Myocyte (in vitro differentiated cells): ENCODE measurements around the gene PRR20A. TPM values are rescaled to one million over a fixed set of nuclear protein-coding genes. Genes with fewer than 3 reads are reported as not detected.
"Not testable (repeated sequence)": the region's sequence is repeated elsewhere in the genome, so short reads cannot be mapped to it uniquely, and the experiment has no call there.

Experiments
- DNase-seq: peaks from one replicate; pipeline ENCODE4 v3.0.0-alpha.2; 2012; ENCODE audit warnings: low read depth
- polyA plus RNA-seq: library from polyadenylated mRNA; unstranded; fragments of >200 nt; gene quantifications from one replicate; pipeline ENCODE4 v1.2.1, GENCODE V29; 2012; ENCODE audit warnings: missing spikeins
- total RNA-seq: library from RNA; depleted of rRNA; stranded (reverse); fragments of >200 nt; gene quantifications from 2 replicates; pipeline ENCODE4 v1.2.3, GENCODE V29; 2014

The PRR20A gene
- not detected in 2 replicates for total RNA-seq
- polyA plus RNA-seq: not detected

DNA sequence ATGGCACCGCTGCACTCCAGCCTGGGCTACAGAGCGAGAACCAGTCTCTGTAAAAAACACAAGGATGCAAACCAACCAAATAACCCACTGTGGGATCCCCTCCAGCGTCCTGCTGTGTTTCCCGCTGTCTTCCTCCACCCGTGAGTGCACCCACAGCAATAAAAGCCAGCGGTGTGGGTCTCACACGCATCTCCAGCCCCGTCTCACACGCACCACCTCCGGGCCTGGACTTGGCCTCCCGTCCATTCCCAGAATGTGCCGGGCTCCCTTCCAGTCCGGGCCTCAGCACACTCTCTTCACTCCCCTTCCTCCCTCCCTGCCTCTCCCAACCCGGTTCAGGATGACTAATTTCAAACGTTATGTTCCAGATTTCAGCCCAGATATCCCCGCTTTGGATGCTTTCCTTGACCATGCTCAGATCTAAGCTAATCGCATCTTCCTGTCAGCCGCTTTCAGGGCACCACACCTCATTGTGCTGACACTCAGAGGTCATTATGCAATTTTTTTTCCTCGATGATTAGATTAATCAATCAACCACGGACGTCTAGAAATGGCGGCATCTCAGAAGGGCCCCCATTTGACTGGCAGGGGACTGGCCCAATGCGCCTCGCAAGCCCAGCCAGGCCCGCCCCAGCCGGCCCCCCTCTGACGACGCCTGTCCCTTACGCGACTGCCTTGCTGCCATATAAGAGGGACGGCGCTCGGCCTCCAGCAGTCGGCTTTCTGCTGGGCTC lies at the start of gene PRR20A:
Gene PRR20A, plus strand, starts transcription at position 684 of the 734 bp plus-strand sequence. CDS start 387 bp downstream, outside the sequence.
- DNase-seq: not testable (repeated sequence)

DNA sequence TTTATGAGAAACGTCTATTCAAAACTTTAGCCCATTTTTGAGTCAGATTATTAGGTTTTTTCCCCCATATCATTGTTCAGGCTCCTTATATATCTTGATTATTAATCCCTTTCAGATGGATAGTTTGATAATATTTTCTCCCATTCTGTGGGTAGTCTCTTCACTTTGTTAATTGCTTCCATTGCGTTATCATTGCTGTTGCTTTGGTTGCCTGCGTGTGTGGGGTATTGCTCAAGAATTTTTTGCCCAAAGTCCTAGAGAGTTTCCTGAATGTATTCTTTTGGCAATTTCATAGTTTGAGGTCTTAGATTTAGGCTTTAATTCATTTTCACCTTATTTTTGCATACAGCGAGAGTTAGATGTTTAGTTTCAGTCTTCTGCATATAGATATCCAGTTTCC lies 25.8 kb upstream of the PRR20A start:
- DNase-seq: no peak

DNA sequence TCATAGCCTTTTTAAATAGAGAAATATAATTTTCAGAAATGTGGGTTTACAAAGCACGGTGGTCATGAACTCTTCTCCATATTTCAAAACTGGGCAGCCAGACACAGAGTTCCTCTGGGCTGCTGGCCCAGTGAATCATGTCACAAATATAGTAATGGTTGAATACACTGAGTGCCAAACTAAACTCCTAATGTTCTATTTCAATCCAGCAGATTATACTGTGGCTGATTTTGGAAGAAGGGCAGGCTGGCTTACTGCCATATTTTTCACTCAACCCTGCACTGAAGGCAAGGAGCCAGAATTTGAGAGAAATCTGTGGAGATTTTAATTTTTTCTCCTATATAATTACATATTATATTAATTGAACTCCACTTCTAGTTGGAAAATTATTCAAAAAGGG lies 17.0 kb upstream of the PRR20A start:
- peak; percentile 64 for DNase-seq

DNA sequence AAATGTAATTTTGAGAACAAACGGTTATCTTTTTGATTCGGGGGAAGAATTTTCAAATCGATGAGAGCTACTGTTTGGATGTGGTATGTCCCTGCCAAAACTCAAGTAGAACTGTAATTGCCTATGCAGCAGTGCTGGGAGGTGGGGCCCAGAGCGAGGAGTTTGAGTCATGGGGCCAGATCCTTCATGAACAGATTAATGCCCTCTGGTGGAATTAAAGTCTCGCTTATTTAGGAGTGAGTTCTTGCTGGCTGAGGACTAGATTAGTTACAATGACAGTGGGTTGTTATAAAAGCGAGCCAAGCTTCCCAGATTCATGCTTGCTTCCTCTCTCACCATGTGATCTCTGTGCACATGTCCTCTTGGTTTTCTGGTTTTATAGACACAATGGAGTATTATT lies 11.8 kb upstream of the PRR20A start:
- DNase-seq: no peak

DNA sequence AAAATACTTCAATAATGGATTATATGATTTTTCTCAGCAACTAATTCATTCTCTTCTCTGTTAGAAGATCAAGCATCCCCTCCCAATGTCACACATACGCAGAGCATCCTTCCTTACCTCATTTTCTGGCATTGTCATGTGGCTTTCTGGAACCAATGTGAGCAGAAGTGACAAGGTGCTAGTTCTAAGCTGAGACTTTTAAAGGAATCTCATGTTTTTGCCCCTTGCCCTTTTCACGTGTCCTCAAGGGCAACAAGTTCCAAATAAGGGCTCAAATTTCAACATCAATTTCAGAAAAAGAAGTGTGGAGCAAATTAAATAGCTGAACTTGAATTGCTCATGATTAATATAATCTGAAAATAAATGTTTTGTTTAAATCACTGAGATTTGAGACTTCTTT lies 4.6 kb upstream of the PRR20A start:
- DNase-seq: no peak

DNA sequence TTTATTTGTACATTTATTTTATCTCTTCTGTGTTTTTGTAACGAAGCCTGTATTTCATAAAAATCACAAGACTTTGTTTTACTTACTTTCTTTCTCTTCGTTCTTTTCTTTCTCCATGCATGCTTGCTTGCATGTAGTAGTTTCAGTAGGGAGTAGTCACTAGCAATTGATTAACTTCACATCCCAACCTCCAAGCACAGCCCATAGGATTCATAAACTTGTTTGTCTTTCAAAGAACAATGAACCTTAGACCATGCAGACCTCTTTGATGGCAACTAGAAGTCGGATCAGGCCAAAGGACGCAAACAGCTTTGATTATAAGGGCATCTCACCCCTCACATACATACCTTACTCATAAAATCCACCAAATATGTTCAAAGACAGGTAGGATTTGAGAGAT lies 3.1 kb upstream of the PRR20A start:
- DNase-seq: no peak

DNA sequence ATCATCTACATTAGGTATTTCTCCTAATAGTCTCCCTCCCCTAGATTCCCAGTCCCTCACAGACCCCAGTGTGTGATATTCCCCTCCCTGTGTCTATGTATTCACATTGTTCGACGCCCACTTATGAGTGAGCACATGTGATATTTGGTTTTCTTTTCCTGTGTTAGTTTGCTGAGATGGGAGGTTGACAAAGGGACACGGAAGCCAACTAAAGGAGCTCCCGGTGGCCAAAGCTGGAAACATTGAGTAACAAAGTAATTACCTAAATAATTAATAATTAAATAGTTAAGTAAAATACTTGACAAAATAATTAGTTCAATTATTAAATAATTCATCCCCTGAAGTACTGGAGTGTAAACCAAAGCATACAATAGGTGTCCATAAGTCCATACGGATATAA lies 1.7 kb upstream of the PRR20A start:
- no peak for DNase-seq

DNA sequence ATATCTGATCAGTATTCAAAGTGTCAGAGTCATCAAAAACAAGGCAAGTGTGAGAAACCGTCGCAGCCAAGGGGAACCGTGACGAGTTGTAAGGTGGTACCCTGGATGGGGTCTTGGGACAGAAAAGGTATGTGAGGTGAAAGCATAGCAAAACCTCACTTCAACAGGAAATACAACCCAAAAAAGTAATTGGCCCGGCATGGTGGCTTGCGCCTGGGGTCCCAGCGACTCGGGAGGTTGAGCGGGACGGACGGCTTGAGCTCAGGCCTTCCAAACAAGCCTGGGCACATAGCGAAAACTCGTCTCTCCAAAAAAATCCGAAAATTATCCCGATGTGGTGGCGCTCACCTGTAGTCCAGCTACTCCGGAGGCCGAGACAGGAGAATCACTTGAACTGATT lies 937 bp upstream of the PRR20A start:
- DNase-seq: not testable (repeated sequence)

DNA sequence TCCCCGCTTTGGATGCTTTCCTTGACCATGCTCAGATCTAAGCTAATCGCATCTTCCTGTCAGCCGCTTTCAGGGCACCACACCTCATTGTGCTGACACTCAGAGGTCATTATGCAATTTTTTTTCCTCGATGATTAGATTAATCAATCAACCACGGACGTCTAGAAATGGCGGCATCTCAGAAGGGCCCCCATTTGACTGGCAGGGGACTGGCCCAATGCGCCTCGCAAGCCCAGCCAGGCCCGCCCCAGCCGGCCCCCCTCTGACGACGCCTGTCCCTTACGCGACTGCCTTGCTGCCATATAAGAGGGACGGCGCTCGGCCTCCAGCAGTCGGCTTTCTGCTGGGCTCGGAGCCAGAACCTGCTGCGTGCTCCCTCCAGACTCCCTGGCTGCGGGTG lies 6.5 kb downstream of the PRR20A start, which contains the start of gene PRR20B:
Gene PRR20B, plus strand, starts transcription at position 301 of the 400 bp plus-strand sequence. CDS start 387 bp downstream, outside the sequence.
- not testable (repeated sequence) for DNase-seq

DNA sequence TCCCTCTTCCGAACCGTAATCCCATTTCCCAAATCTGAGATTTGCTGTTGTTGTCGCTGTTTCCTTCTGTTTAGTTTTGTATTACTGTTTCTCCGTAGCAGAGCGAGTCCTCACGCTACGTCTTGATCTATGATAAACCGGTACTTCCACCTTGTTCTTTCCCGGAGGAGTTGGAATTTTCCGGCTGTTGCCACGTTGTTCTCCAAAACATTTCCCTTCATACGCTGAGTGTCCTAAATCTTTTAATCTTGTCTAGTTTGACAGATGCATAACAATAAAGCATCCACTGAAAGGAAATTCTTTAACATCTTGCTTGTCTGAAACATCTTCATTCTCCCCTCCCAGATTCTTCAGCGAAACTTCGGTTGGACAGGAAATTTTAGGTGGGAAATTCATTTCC lies 7.4 kb downstream of the PRR20A start:
- not testable (repeated sequence) for DNase-seq

DNA sequence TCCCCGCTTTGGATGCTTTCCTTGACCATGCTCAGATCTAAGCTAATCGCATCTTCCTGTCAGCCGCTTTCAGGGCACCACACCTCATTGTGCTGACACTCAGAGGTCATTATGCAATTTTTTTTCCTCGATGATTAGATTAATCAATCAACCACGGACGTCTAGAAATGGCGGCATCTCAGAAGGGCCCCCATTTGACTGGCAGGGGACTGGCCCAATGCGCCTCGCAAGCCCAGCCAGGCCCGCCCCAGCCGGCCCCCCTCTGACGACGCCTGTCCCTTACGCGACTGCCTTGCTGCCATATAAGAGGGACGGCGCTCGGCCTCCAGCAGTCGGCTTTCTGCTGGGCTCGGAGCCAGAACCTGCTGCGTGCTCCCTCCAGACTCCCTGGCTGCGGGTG lies 13.0 kb downstream of the PRR20A start, which contains the start of gene PRR20C:
Gene PRR20C, plus strand, starts transcription at position 301 of the 400 bp plus-strand sequence. CDS start 387 bp downstream, outside the sequence.
- not testable (repeated sequence) for DNase-seq

DNA sequence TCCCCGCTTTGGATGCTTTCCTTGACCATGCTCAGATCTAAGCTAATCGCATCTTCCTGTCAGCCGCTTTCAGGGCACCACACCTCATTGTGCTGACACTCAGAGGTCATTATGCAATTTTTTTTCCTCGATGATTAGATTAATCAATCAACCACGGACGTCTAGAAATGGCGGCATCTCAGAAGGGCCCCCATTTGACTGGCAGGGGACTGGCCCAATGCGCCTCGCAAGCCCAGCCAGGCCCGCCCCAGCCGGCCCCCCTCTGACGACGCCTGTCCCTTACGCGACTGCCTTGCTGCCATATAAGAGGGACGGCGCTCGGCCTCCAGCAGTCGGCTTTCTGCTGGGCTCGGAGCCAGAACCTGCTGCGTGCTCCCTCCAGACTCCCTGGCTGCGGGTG lies 19.6 kb downstream of the PRR20A start, which contains the start of gene PRR20D:
Gene PRR20D, plus strand, starts transcription at position 301 of the 400 bp plus-strand sequence. CDS start 387 bp downstream, outside the sequence.
- not testable (repeated sequence) for DNase-seq

DNA sequence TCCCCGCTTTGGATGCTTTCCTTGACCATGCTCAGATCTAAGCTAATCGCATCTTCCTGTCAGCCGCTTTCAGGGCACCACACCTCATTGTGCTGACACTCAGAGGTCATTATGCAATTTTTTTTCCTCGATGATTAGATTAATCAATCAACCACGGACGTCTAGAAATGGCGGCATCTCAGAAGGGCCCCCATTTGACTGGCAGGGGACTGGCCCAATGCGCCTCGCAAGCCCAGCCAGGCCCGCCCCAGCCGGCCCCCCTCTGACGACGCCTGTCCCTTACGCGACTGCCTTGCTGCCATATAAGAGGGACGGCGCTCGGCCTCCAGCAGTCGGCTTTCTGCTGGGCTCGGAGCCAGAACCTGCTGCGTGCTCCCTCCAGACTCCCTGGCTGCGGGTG lies 26.2 kb downstream of the PRR20A start, which contains the start of gene PRR20E:
Gene PRR20E, plus strand, starts transcription at position 301 of the 400 bp plus-strand sequence. CDS start 387 bp downstream, outside the sequence.
- DNase-seq: not testable (repeated sequence)

DNA sequence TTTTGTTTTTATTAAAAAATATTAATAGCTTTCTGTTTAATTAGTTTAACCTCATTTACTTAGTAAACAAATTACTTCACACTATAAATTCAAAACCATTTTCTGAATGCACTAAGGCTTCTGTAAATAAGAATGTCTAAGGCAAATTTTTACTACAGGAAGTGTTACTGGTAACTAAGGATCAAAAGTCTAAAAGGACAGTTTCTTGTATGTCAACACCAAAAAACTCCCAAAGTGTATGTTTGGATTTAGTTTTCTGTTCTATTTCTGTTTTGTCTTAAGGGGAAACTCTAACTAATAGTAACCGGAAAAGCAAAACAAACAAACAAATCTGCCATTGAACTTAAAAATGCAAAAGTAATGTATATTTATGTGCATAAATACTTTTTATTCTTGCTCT lies 50.9 kb downstream of the PRR20A start:
- no peak for DNase-seq

Other genes with a start within 250 kb of the PRR20A start
- gene PRR20B, start 6.6 kb downstream of the PRR20A start, total RNA-seq: not detected in 2 replicates
- gene PRR20C, start 13.1 kb downstream of the PRR20A start, total RNA-seq: not detected in 2 replicates
- not detected in 2 replicates for gene PRR20D, start 19.7 kb downstream of the PRR20A start, total RNA-seq
- gene PRR20E, start 26.3 kb downstream of the PRR20A start, total RNA-seq: not detected in 2 replicates